ENCODE results near the gene SEMA3C.

Gene SEMA3C

DNA sequence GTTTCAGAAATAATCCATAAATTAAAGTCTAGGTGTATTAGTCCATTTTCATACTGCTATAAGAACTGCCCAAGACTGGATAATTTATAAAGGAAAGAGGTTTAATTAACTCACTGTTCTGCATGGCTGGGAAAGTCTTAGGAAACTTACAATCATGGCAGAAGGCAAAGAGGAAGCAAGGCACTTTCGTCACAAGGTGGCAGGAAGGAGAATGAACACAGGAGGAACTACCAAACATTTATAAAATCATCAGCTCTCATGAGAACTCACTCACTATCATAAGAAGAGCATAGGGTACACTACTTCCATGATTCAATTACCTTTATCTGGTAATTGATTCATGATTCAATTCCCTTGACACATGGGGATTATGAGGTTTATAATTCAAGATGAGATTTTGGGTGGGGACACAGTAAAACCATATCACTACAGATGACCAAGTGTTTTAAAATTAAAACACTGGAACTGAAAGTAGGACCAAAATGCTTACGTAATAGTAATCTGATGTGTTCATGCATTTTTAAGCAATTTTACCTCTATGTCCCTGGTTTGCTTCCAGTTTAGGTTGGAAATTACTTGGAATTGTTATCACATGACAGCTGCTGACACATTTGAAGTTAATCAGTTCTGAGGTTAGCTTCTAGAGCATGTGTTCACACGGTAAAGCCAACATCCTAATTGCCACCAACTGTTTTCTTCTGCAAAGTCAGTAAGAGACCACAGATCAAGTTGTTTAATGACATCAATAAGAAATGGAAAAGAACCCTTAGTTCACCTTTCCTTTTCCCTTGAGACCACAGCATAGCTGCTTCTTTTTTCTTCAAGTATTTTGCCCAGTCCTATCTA, 48.4 kb upstream of the SEMA3C start (continued):
- TF ChIP-seq, protein P1, sequence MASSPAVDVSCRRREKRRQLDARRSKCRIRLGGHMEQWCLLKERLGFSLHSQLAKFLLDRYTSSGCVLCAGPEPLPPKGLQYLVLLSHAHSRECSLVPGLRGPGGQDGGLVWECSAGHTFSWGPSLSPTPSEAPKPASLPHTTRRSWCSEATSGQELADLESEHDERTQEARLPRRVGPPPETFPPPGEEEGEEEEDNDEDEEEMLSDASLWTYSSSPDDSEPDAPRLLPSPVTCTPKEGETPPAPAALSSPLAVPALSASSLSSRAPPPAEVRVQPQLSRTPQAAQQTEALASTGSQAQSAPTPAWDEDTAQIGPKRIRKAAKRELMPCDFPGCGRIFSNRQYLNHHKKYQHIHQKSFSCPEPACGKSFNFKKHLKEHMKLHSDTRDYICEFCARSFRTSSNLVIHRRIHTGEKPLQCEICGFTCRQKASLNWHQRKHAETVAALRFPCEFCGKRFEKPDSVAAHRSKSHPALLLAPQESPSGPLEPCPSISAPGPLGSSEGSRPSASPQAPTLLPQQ (tag by site-specific recombination; IDR thresholded peaks at IDR 0.05): no peak

DNA sequence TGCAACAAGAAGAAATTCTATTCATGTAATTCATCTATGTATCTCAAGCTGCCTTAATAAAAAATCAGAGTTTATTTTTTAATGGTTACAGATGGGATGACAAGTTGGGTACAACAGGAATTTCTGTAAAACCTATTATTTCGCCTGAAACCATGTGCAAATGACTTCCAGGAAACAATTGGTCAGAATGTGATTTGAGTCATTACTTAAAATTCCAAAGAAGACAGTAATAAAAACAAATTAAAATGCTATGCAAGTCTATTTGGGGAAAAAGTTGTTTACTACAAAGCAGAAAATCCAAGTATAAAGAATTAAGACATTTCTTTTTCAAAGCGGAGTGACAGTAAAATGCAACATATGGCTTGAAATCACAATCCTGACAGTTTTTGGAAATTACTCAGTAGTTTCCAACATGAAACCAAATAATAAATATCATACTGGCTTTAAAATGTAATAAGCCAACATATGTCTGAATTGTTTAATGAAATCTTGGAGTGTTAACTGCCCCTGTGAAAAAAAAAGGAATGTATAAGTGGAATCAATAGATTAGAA, 41.5 kb upstream of the SEMA3C start:
- Histone ChIP-seq H3K9me3 (ENCODE audit: control insufficient read depth, insufficient read depth, low read depth, low read length) (no peaks in the 10 kb centered on the region), H3K36me3 (ENCODE audit: control insufficient read depth in 2 of 2, insufficient read depth in 1 of 2, low read length in 2 of 2) (no peaks in the 10 kb centered on the region), H3K4me3 (ENCODE audit: low read depth, low read length) (no peak overlapping the region), H3K27ac (ENCODE audit: extremely low read depth, low read depth, low read length) (no peak overlapping the region), H3K4me1 (ENCODE audit: control insufficient read depth, insufficient read depth, low read length) (no peaks in the 10 kb centered on the region)
- ChIA-PET CTCF (interaction anchor here (0.6 kb wide), 1 partner anchor 1314 kb away, joined by 4 read pairs; no protein-coding TSS in a partner anchor), POLR2A (no interaction called here)
- no peak for TF ChIP-seq ZNF624 (tag by site-specific recombination; IDR thresholded peaks at IDR 0.05)
- TF ChIP-seq ZNF202 (tag by site-specific recombination; IDR thresholded peaks at IDR 0.05; ENCODE audit: borderline replicate concordance): no peak
- TF ChIP-seq PRDM1 (tag by site-specific recombination; IDR thresholded peaks at IDR 0.05): no peak
- TF ChIP-seq ZFP41 (tag by site-specific recombination; IDR thresholded peaks at IDR 0.05; ENCODE audit: borderline replicate concordance): no peak
- TF ChIP-seq, protein P2, sequence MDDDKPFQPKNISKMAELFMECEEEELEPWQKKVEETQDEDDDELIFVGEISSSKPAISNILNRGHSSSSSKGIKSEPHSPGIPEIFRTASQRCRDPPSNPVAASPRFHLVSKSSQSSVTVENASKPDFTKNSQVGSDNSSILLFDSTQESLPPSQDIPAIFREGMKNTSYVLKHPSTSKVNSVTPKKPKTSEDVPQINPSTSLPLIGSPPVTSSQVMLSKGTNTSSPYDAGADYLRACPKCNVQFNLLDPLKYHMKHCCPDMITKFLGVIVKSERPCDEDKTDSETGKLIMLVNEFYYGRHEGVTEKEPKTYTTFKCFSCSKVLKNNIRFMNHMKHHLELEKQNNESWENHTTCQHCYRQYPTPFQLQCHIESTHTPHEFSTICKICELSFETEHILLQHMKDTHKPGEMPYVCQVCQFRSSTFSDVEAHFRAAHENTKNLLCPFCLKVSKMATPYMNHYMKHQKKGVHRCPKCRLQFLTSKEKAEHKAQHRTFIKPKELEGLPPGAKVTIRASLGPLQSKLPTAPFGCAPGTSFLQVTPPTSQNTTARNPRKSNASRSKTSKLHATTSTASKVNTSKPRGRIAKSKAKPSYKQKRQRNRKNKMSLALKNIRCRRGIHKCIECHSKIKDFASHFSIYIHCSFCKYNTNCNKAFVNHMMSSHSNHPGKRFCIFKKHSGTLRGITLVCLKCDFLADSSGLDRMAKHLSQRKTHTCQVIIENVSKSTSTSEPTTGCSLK (tag by site-specific recombination; IDR thresholded peaks at IDR 0.05): no peak
- no peak for TF ChIP-seq SETDB1 (IDR thresholded peaks at IDR 0.05; ENCODE audit: insufficient read length, low read length)
- no peak for TF ChIP-seq ZNF341 (tag by site-specific recombination; IDR thresholded peaks at IDR 0.05; ENCODE audit: low read depth)
- no peak for TF ChIP-seq ZNF146 (tag by site-specific recombination; IDR thresholded peaks at IDR 0.05)
- TF ChIP-seq OSR2 (tag by site-specific recombination; IDR thresholded peaks at IDR 0.05): no peak
- no peak for TF ChIP-seq ZSCAN16 (tag by site-specific recombination; IDR thresholded peaks at IDR 0.05)
- TF ChIP-seq SP7 (tag by site-specific recombination; IDR thresholded peaks at IDR 0.05): no peak
- TF ChIP-seq, protein P3, sequence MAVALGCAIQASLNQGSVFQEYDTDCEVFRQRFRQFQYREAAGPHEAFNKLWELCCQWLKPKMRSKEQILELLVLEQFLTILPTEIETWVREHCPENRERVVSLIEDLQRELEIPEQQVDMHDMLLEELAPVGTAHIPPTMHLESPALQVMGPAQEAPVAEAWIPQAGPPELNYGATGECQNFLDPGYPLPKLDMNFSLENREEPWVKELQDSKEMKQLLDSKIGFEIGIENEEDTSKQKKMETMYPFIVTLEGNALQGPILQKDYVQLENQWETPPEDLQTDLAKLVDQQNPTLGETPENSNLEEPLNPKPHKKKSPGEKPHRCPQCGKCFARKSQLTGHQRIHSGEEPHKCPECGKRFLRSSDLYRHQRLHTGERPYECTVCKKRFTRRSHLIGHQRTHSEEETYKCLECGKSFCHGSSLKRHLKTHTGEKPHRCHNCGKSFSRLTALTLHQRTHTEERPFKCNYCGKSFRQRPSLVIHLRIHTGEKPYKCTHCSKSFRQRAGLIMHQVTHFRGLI (tag by site-specific recombination; IDR thresholded peaks at IDR 0.05): no peak
- TF ChIP-seq, protein P4, sequence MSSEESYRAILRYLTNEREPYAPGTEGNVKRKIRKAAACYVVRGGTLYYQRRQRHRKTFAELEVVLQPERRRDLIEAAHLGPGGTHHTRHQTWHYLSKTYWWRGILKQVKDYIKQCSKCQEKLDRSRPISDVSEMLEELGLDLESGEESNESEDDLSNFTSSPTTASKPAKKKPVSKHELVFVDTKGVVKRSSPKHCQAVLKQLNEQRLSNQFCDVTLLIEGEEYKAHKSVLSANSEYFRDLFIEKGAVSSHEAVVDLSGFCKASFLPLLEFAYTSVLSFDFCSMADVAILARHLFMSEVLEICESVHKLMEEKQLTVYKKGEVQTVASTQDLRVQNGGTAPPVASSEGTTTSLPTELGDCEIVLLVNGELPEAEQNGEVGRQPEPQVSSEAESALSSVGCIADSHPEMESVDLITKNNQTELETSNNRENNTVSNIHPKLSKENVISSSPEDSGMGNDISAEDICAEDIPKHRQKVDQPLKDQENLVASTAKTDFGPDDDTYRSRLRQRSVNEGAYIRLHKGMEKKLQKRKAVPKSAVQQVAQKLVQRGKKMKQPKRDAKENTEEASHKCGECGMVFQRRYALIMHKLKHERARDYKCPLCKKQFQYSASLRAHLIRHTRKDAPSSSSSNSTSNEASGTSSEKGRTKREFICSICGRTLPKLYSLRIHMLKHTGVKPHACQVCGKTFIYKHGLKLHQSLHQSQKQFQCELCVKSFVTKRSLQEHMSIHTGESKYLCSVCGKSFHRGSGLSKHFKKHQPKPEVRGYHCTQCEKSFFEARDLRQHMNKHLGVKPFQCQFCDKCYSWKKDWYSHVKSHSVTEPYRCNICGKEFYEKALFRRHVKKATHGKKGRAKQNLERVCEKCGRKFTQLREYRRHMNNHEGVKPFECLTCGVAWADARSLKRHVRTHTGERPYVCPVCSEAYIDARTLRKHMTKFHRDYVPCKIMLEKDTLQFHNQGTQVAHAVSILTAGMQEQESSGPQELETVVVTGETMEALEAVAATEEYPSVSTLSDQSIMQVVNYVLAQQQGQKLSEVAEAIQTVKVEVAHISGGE (tag by site-specific recombination; conservative IDR thresholded peaks at IDR 0.05; ENCODE audit: low read depth): no peak
- no peak for TF ChIP-seq ZFP37 (tag by site-specific recombination; IDR thresholded peaks at IDR 0.05)
- no peak for TF ChIP-seq BCL11B (tag by site-specific recombination; IDR thresholded peaks at IDR 0.05; ENCODE audit: low read depth)
